Cardiac muscle cell (in vitro differentiated cells and primary cell): Measurements from ENCODE around the gene TAS2R60. TPM values are rescaled to one million over a fixed set of nuclear protein-coding genes. Genes with fewer than 3 reads are reported as not detected.

ENCODE experiments used
- DNase-seq, 2 donors: peaks; one replicate each; pipeline versions ENCODE4 v3.0.0 to v3.0.0-alpha.2; 2010 to 2017; ENCODE audit warnings: low read depth in 1 of 2, low spot score in 1 of 2
- H3K27ac ChIP-seq: fragments of 200-600 bp; sonication (generic); 2 replicates; pipeline ENCODE4 v1.5.1; 2016
- H3K27me3 ChIP-seq: fragments of 200-600 bp; sonication (generic); 2 replicates; pipeline ENCODE4 v1.6.0; 2016; ENCODE audit warnings: control low read depth
- H3K36me3 ChIP-seq: fragments of 200-600 bp; sonication (generic); 2 replicates; pipeline ENCODE4 v1.5.1; 2016; ENCODE audit warnings: control low read depth
- H3K4me1 ChIP-seq: fragments of 200-600 bp; sonication (generic); 2 replicates; pipeline ENCODE4 v1.8.1; 2017; ENCODE audit warnings: low read depth, mild to moderate bottlenecking, mixed run types
- H3K4me3 ChIP-seq: fragments of 200-600 bp; sonication (generic); 2 replicates; pipeline ENCODE4 v1.5.1; 2016; ENCODE audit warnings: mild to moderate bottlenecking
- H3K9me3 ChIP-seq: fragments of 200-600 bp; sonication (generic); 2 replicates; pipeline ENCODE4 v1.5.1; 2017; ENCODE audit warnings: low read depth, mild to moderate bottlenecking, control low read depth
- polyA plus RNA-seq: library from polyadenylated mRNA; unstranded; fragments of >200 nt; fragmentation: Nextera tagmentation; extraction: Ambion mirVana; gene quantifications from 2 replicates; pipeline ENCODE4 v1.2.1, GENCODE V29; 2016
- total RNA-seq: library from RNA; depleted of rRNA; stranded (reverse); fragments of >200 nt; gene quantifications from 2 replicates; pipeline ENCODE4 v1.2.3, GENCODE V29; 2016
- TF ChIP-seq, protein P1 (sequence below): IDR thresholded peaks from 2 replicates; pipeline ENCODE4 v1.5.1; 2012; ENCODE audit warnings: low read depth, mild to moderate bottlenecking, low read length

The TAS2R60 gene
- total and polyA plus RNA-seq, 2 experiments from 2014 or later = not detected

GRCh38 chr7:143455942-143456341, 12.7 kb downstream of the TAS2R60 start:
- H3K27me3 ChIP-seq = no peaks in the 10 kb centered on the region
- DNase-seq = no peak
- no peaks in the 10 kb centered on the region for H3K36me3 ChIP-seq
- no peaks in the 10 kb centered on the region for H3K9me3 ChIP-seq
- TF ChIP-seq, protein P1, sequence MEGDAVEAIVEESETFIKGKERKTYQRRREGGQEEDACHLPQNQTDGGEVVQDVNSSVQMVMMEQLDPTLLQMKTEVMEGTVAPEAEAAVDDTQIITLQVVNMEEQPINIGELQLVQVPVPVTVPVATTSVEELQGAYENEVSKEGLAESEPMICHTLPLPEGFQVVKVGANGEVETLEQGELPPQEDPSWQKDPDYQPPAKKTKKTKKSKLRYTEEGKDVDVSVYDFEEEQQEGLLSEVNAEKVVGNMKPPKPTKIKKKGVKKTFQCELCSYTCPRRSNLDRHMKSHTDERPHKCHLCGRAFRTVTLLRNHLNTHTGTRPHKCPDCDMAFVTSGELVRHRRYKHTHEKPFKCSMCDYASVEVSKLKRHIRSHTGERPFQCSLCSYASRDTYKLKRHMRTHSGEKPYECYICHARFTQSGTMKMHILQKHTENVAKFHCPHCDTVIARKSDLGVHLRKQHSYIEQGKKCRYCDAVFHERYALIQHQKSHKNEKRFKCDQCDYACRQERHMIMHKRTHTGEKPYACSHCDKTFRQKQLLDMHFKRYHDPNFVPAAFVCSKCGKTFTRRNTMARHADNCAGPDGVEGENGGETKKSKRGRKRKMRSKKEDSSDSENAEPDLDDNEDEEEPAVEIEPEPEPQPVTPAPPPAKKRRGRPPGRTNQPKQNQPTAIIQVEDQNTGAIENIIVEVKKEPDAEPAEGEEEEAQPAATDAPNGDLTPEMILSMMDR = no peak
- no peak overlapping the region for H3K27ac ChIP-seq
- H3K4me3 ChIP-seq = no peak overlapping the region
- H3K4me1 ChIP-seq = no peaks in the 10 kb centered on the region

DNA sequence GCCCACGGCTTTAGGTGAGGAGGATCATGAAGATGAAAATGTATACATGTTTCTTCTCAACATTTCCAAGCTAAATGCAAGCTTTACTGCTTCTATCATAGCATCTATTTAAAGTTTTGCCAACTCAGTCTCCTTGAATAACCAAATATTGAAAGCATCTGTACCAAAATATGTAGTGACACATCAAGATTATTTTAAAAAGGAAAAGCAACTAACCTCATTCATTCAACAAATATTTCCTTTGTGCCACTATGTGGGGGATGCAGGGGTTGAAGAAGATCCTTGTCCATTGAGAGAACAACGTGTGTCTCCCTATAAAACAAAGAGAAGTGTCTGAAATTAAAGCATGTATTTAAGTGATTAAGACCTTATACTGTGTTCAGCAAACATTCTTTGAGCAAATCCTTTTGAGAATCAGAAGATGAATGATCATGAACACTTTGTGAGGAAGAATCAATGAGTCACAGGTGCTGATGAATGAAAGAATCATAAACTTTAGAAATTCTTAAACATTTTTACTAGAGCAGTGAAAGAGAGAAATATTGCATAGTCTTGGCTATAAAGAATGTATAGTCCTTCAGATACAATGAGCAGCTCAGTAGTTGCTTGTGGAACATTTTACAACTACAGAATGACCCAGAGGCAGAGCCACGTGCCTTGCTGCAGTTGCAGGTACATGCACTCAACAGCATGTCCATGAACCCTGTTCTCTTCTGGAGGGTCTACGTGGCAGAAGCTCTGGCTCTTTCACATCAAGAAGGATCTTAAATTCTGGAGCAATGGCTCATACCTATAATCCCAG, 13.9 kb downstream of the TAS2R60 start:
- no peak for DNase-seq
- Histone ChIP-seq H3K27ac (no peak overlapping the region), H3K4me3 (no peak overlapping the region), H3K9me3 (no peaks in the 10 kb centered on the region), H3K36me3 (no peaks in the 10 kb centered on the region), H3K4me1 (no peaks in the 10 kb centered on the region), H3K27me3 (no peaks in the 10 kb centered on the region)
- TF ChIP-seq, protein P1 = no peak

GRCh38 chr7:143458263-143458662, 15.0 kb downstream of the TAS2R60 start:
- Histone ChIP-seq H3K27me3 (no peaks in the 10 kb centered on the region), H3K27ac (no peak overlapping the region), H3K4me1 (no peaks in the 10 kb centered on the region), H3K9me3 (no peaks in the 10 kb centered on the region), H3K36me3 (no peaks in the 10 kb centered on the region), H3K4me3 (no peak overlapping the region)
- TF ChIP-seq, protein P1 = no peak
- no peak for DNase-seq

- Histone ChIP-seq H3K27me3 (no peaks in the 10 kb centered on the region), H3K4me1 (no peaks in the 10 kb centered on the region)
Measured at GRCh38 chr7:143458681-143459080, 15.4 kb downstream of the TAS2R60 start.

DNA sequence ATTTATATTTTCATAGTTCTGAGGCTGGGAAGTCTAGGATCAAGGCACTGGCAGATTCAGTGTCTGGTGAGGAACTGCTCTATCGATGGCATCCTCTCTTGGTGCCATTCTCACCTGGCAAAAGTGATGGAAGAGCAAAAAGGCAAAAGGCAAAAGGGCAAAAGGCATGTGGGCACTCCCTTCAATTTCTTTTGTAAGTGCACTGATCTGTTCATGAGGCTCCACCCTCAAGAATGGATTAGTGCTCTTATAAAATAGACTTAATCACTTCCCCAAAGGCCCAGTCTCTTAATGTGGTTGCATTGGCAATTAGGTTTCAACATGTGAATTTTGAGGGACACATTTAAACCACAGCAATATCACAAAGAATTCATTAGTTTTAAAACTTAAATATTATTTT, 16.1 kb downstream of the TAS2R60 start:
- Histone ChIP-seq H3K4me3 (no peak overlapping the region), H3K36me3 (no peaks in the 10 kb centered on the region), H3K27ac (no peak overlapping the region), H3K27me3 (no peaks in the 10 kb centered on the region), H3K9me3 (no peaks in the 10 kb centered on the region), H3K4me1 (no peaks in the 10 kb centered on the region)
- DNase-seq = no peak
- TF ChIP-seq, protein P1 = no peak

More at GRCh38 chr7:143458681-143459080, 15.4 kb downstream of the TAS2R60 start:
- no peaks in the 10 kb centered on the region for H3K36me3 ChIP-seq
- TF ChIP-seq, protein P1 = no peak
- DNase-seq = no peak
- no peak overlapping the region for H3K4me3 ChIP-seq
- H3K27ac ChIP-seq = no peak overlapping the region
- H3K9me3 ChIP-seq = no peaks in the 10 kb centered on the region
